AG10803 (cell line): ENCODE data around the gene OTUD5.

Experiments used
- DNase-seq: peaks from one replicate; pipeline ENCODE4 v3.0.0; 2010; ENCODE audit warnings: low read depth
- H3K4me3 ChIP-seq: 2 replicates; pipeline ENCODE4 v1.5.1; 2011; ENCODE audit warnings: mild to moderate bottlenecking, low read length, control low read depth
- CTCF ChIP-seq: conservative IDR thresholded peaks from 2 replicates; pipeline ENCODE4 v1.5.1; 2011; ENCODE audit warnings: mild to moderate bottlenecking, low read length, control low read depth, inconsistent platforms

OTUD5 gene

GRCh38 chrX:48936429-48937053, 20.9 kb downstream of the OTUD5 start:
- TF ChIP-seq CTCF: no peak
- DNase-seq: no peak
- no peak overlapping the region for H3K4me3 ChIP-seq

GRCh38 chrX:48935301-48935670, 22.1 kb downstream of the OTUD5 start:
- no peak for TF ChIP-seq CTCF
- no peak overlapping the region for H3K4me3 ChIP-seq
- no peak for DNase-seq

GRCh38 chrX:48934581-48935300, 22.7 kb downstream of the OTUD5 start:
- no peak overlapping the region for H3K4me3 ChIP-seq
- TF ChIP-seq CTCF: no peak

GRCh38 chrX:48933757-48934156, 23.6 kb downstream of the OTUD5 start:
- H3K4me3 ChIP-seq: no peak overlapping the region
- no peak for TF ChIP-seq CTCF
- no peak for DNase-seq

More at GRCh38 chrX:48934581-48935300, 22.7 kb downstream of the OTUD5 start:
- no peak for DNase-seq

- H3K4me3 ChIP-seq: no peak overlapping the region
- TF ChIP-seq CTCF: no peak
- no peak for DNase-seq
These were observed 29.5 kb downstream of the OTUD5 start for GRCh38 chrX:48927736-48928382.

GRCh38 chrX:48927123-48927522, 30.3 kb downstream of the OTUD5 start:
- H3K4me3 ChIP-seq: no peak overlapping the region
- DNase-seq: no peak
- no peak for TF ChIP-seq CTCF

- H3K4me3 ChIP-seq: no peak overlapping the region
- TF ChIP-seq CTCF: no peak
- no peak for DNase-seq
These were observed 33.1 kb downstream of the OTUD5 start for GRCh38 chrX:48924270-48924669.
